Bronchial epithelial cell (primary cell): ENCODE measurements around the gene ITGA3. TPM values are rescaled to one million over a fixed set of nuclear protein-coding genes. Genes with fewer than 3 reads are reported as not detected.

Source experiments
- DNase-seq: peaks from one replicate; pipeline ENCODE4 v3.0.0-alpha.2; 2010; ENCODE audit warnings: low read depth
- FAIRE-seq: peaks from 2 replicates; lab custom pipeline; 2011; peaks lifted over from hg19 to GRCh38; lab: Jason Lieb, UNC
- H3K27me3 ChIP-seq: 2 replicates; pipeline ENCODE4 v1.5.1; 2011; ENCODE audit warnings: low read length; ENCODE audit not compliant: control insufficient read depth, insufficient read depth
- H3K36me3 ChIP-seq: 2 replicates; pipeline ENCODE4 v1.5.1; 2011; ENCODE audit warnings: low read length; ENCODE audit not compliant: control insufficient read depth, insufficient read depth
- H3K4me3 ChIP-seq: 2 replicates; pipeline ENCODE4 v1.5.1; 2011; ENCODE audit warnings: mild to moderate bottlenecking, low read depth, low read length, control low read depth
- total RNA-seq: library from RNA; depleted of rRNA; stranded (reverse); fragments of >200 nt; gene quantifications from 2 replicates; pipeline ENCODE4 v1.2.1, GENCODE V29; 2014
- TF ChIP-seq, protein P1 (sequence below): IDR thresholded peaks from 2 replicates; pipeline ENCODE4 v1.5.1; 2011; ENCODE audit warnings: mild to moderate bottlenecking, moderate library complexity, low read length, control low read depth, inconsistent platforms; ENCODE audit not compliant: insufficient read depth, severe bottlenecking

ITGA3 gene
- total RNA-seq, 1 donor from 2014 or later: 633 TPM

DNA sequence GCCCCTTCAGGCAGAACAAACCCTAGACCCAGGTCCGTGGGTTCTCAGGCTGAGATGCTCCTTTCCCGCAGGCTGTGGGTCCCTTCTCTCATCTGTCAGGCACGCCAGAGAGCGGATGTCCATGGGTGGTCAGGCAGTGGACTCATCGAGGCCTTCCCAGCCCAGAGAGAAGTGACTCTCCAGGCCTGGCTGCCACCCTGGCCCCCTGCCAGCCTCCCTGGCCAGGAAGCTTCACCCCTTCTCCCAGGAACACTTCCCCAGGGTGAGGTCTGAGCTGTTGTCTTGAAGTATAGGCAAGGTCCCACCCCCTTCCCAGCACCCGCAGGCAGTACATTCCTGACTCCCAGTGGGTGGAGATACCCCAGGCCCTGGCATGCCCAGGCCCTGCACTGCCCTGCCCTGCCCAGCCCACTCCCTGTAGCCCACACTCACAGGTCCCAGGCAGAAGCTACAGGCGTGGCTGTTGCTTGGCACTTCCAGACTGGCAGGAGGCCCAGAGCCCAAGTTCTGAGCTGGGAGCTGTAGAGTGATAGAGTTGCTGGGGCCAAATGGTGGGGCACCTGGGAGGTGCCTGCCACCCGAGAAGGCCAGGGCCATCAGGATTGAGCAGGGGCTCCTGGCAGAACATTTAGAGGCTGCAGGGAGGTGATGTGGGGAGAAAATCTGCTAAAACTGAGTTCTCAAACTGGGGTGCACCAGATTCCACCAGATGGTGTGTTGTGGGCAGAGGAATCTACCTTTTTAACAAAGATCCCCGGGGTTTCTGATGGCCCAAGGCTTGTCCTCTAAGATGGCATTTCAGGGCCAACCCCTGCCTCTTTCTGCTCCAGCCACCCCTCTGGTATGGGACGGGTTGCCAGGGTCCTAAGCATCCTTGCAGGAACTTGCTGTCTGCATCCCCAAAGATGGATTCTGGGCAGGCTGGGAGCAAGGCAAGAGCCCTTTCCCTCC is 6.7 kb downstream of the ITGA3 start:
- DNase-seq (peak; percentile 99), FAIRE-seq (peak; percentile 98)
- H3K4me3 ChIP-seq: no peak overlapping the region
- no peaks in the 10 kb centered on the region for H3K27me3 ChIP-seq
- TF ChIP-seq, protein P1, sequence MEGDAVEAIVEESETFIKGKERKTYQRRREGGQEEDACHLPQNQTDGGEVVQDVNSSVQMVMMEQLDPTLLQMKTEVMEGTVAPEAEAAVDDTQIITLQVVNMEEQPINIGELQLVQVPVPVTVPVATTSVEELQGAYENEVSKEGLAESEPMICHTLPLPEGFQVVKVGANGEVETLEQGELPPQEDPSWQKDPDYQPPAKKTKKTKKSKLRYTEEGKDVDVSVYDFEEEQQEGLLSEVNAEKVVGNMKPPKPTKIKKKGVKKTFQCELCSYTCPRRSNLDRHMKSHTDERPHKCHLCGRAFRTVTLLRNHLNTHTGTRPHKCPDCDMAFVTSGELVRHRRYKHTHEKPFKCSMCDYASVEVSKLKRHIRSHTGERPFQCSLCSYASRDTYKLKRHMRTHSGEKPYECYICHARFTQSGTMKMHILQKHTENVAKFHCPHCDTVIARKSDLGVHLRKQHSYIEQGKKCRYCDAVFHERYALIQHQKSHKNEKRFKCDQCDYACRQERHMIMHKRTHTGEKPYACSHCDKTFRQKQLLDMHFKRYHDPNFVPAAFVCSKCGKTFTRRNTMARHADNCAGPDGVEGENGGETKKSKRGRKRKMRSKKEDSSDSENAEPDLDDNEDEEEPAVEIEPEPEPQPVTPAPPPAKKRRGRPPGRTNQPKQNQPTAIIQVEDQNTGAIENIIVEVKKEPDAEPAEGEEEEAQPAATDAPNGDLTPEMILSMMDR: no peak
- peaks cover 22% of the 10 kb centered on the region for H3K36me3 ChIP-seq

DNA sequence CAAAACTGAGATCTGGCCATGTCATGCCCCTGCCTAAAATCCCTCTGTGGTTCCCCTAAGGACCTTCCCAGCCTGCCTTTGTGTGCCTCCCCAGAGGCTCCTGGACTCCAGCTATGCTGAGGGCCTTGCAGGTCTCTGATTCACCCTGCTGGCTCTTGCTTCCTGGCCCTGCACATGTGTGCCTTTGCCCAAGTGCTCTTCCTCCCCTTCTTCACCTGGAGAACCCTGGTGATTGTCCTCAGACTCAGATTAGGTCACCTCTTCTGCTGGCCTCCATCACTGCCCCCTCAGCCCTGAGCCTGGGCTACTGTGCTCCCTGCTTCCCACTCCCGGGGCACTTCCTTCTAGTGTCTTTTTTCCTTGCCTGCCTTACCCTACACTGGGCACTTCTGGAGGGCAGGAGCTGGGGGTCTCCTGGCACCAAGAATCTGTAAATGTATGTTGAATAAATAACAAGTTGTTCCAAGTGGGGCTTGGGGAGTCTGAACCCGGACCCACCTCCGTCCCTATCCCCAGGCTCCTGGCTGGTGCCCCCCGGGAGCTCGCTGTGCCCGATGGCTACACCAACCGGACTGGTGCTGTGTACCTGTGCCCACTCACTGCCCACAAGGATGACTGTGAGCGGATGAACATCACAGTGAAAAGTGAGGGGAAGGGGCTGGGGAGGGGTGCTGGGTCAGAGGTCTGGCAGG is 7.8 kb downstream of the ITGA3 start:
- TF ChIP-seq, protein P1: no peak
- peak; percentile 66 for DNase-seq
- Histone ChIP-seq H3K36me3 (peaks cover 31% of the 10 kb centered on the region), H3K4me3 (no peak overlapping the region), H3K27me3 (no peaks in the 10 kb centered on the region)
- FAIRE-seq: no peak

DNA sequence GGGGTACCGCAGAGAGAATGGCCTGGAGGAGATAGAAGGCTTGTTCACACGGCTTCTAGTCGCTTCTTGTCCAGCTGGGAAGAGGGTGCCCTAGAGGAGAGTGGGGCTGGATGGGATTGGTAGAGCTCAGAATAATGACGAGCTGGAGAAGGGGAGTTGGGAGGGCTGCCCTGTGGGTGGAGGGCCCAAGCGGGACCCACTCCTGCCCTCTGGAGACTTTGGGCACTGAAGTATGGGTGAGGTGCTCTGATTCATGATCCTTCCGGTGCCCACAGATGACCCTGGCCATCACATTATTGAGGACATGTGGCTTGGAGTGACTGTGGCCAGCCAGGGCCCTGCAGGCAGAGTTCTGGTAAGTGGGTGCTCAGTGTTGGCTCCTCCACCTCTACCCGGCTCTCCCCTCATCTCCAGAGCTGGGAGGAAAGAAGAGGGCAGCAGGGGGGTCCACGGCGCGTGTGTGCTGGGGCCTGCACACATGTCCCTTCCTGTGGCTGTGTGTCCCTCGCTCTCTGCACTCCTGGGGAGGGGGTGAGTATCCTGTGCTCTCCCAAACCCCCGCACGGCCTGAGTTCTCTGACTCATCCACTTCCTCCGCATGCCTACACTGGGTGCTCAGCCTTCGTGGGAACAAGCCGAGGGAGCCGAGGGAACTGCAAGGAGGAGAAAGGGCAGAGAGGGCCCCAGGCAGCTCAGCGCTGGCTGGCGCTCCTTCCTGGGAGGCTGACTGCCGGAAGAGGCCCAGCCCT is 8.5 kb downstream of the ITGA3 start:
- FAIRE-seq (peak; percentile 91), DNase-seq (peak; percentile 95)
- H3K4me3 ChIP-seq: no peak overlapping the region
- TF ChIP-seq, protein P1: no peak
- H3K27me3 ChIP-seq: no peaks in the 10 kb centered on the region
- H3K36me3 ChIP-seq: peaks cover 30% of the 10 kb centered on the region

DNA sequence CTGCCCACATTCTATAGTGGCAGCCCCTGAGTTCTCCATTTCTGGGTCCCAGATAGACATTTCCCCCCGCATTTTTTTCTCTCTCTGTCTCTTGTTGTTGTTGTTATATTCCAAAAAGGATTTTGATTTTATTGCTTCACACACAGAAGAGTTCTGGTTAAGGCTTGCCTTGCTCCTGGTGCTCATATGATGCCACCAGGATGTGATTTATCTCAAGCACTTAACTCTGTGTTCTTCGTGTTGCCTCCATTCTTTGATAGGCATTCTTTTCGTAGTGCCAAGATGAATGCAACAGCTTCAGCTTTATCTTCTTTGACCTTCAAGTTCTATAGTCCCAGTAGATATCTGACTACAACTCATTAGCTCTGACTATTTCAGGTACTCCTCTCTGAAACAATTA is 9.1 kb downstream of the ITGA3 start:
- DNase-seq (no peak), FAIRE-seq (no peak)
- peaks cover 35% of the 10 kb centered on the region for H3K36me3 ChIP-seq
- TF ChIP-seq, protein P1: no peak
- H3K4me3 ChIP-seq: no peak overlapping the region
- H3K27me3 ChIP-seq: no peaks in the 10 kb centered on the region

DNA sequence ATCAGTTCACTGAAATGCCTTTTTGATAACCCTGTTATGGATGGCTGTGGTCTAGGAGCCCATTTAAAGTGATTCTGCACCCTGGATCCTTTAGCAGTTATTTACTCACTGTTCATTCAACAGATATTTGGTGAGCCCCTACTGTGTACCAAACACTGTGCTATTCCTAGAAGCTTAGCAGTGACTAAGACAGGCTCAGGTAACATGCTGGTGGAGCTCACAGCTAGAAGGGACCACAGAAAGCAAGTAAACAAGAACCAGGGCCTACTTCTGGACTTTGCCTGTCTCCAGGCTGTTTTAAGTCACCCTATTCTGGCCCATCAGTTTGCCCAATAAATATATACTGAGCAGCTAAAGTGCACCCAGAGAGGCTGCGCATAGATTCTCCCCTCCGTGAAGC is 11.1 kb downstream of the ITGA3 start:
- no peak for FAIRE-seq
- TF ChIP-seq, protein P1: no peak
- Histone ChIP-seq H3K36me3 (peaks cover 48% of the 10 kb centered on the region), H3K27me3 (no peaks in the 10 kb centered on the region), H3K4me3 (no peak overlapping the region)
- DNase-seq: no peak
